Measurements from ENCODE around the gene USP13.

Gene USP13

GRCh38 chr3:179701176-179701827, 48.5 kb downstream of the USP13 start:
- DNase-seq, result no peak

- DNase-seq, result no peak
These were observed 49.6 kb downstream of the USP13 start for GRCh38 chr3:179702271-179702947.

GRCh38 chr3:179703816-179704215, 51.0 kb downstream of the USP13 start:
- no peak for DNase-seq

GRCh38 chr3:179706233-179706632, 53.4 kb downstream of the USP13 start:
- no peak for DNase-seq

- no peak for DNase-seq
These were observed 57.2 kb downstream of the USP13 start for GRCh38 chr3:179710079-179710478.

GRCh38 chr3:179713643-179714090, 60.8 kb downstream of the USP13 start:
- DNase-seq, result no peak

- DNase-seq, result no peak
These were observed 62.7 kb downstream of the USP13 start for GRCh38 chr3:179715582-179715981.

GRCh38 chr3:179716226-179716625, 63.4 kb downstream of the USP13 start:
- DNase-seq, result no peak

- DNase-seq, result no peak
These were observed 64.0 kb downstream of the USP13 start for GRCh38 chr3:179716811-179717210.

- DNase-seq, result no peak
These were observed 64.4 kb downstream of the USP13 start for GRCh38 chr3:179717219-179717618.

GRCh38 chr3:179719048-179719734, 66.4 kb downstream of the USP13 start:
- no peak for DNase-seq

GRCh38 chr3:179720196-179720595, 67.4 kb downstream of the USP13 start:
- DNase-seq, result no peak

GRCh38 chr3:179723617-179724016, 70.8 kb downstream of the USP13 start:
- no peak for DNase-seq

GRCh38 chr3:179726075-179726699, 73.3 kb downstream of the USP13 start:
- DNase-seq, result no peak

- DNase-seq, result no peak
These were observed 76.2 kb downstream of the USP13 start for GRCh38 chr3:179729086-179729485.

GRCh38 chr3:179729981-179730380, 77.1 kb downstream of the USP13 start:
- DNase-seq, result no peak

GRCh38 chr3:179730506-179730905, 77.7 kb downstream of the USP13 start:
- no peak for DNase-seq

- no peak for DNase-seq
These were observed 78.7 kb downstream of the USP13 start for GRCh38 chr3:179731544-179731943.

GRCh38 chr3:179732661-179733348, 80.0 kb downstream of the USP13 start:
- DNase-seq, result no peak

GRCh38 chr3:179733797-179734196, 81.0 kb downstream of the USP13 start:
- DNase-seq, result no peak

GRCh38 chr3:179734497-179735281, 81.8 kb downstream of the USP13 start:
- no peak for DNase-seq

GRCh38 chr3:179735321-179735720, 82.5 kb downstream of the USP13 start:
- no peak for DNase-seq
